Urinary bladder (tissue), 4 donors: ENCODE data around the gene NAT16. TPM values are rescaled to one million over a fixed set of nuclear protein-coding genes. Genes with fewer than 3 reads are reported as not detected.
"Not testable (repeated sequence)": the region's sequence is repeated elsewhere in the genome, so short reads cannot be mapped to it uniquely, and the experiment has no call there.

ENCODE experiments used
- DNase-seq: peaks from one replicate; pipeline ENCODE4 v3.0.0-alpha.2; 2015; ENCODE audit errors: extremely low spot score
- H3K27ac ChIP-seq: one replicate; pipeline ENCODE4 v1.5.1; 2013; ENCODE audit warnings: low read depth, mild to moderate bottlenecking, moderate library complexity
- H3K36me3 ChIP-seq: one replicate; pipeline ENCODE4 v1.6.1; 2013; ENCODE audit warnings: mild to moderate bottlenecking, moderate library complexity; ENCODE audit not compliant: insufficient read depth
- H3K4me1 ChIP-seq: one replicate; pipeline ENCODE4 v1.6.1; 2013; ENCODE audit warnings: mild to moderate bottlenecking, moderate library complexity; ENCODE audit not compliant: insufficient read depth
- H3K4me3 ChIP-seq: one replicate; pipeline ENCODE4 v1.5.1; 2013; ENCODE audit warnings: low read depth, low read length
- WGBS: extraction: QIAGEN DNeasy Blood & Tissue Kit; methylation state at CpG from one replicate; pipeline ENCODE4 v1.1.7; 2013; 5-methylcytosine and 5-hydroxymethylcytosine counted together
- polyA plus RNA-seq: library from polyadenylated mRNA; stranded (reverse); fragments of 200-250 nt; gene quantifications from one replicate; pipeline ENCODE4 v1.2.3, GENCODE V29; 2013
- total RNA-seq: library from RNA; depleted of rRNA; stranded (reverse); fragments of >200 nt; gene quantifications from one replicate; pipeline ENCODE4 v1.2.3, GENCODE V29; 2014
- donor health status: healthy with polysubstance abuse.
- donor health status: healthy.

NAT16 gene
- total and polyA plus RNA-seq, 2 donors, result not detected

GRCh38 chr7:101210143-101210542, 30.1 kb upstream of the NAT16 start:
- 93% methylated on average over 19 of the region's 19 CpGs for WGBS
- DNase-seq, result no peak
- H3K4me1 ChIP-seq, result no peaks in the 10 kb centered on the region
- H3K27ac ChIP-seq, result no peak overlapping the region
- H3K4me3 ChIP-seq, result no peak overlapping the region
- H3K36me3 ChIP-seq, result no peaks in the 10 kb centered on the region

GRCh38 chr7:101208794-101209193, 28.7 kb upstream of the NAT16 start:
- no peak for DNase-seq
- 89% methylated on average over 14 of the region's 14 CpGs for WGBS
- Histone ChIP-seq H3K4me1 (no peaks in the 10 kb centered on the region), H3K27ac (no peak overlapping the region), H3K36me3 (no peaks in the 10 kb centered on the region), H3K4me3 (no peak overlapping the region)

- no peaks in the 10 kb centered on the region for H3K36me3 ChIP-seq
- no peak overlapping the region for H3K4me3 ChIP-seq
- no peak overlapping the region for H3K27ac ChIP-seq
- WGBS, result 94% methylated on average over 17 of the region's 17 CpGs
- no peaks in the 10 kb centered on the region for H3K4me1 ChIP-seq
- no peak for DNase-seq
These were observed 27.4 kb upstream of the NAT16 start for GRCh38 chr7:101207459-101207858.

GRCh38 chr7:101206665-101207042, 26.6 kb upstream of the NAT16 start:
- 89% methylated on average over 19 of the region's 19 CpGs for WGBS
- no peaks in the 10 kb centered on the region for H3K36me3 ChIP-seq

GRCh38 chr7:101205901-101206664, 26.0 kb upstream of the NAT16 start:
- peaks cover 2% of the 10 kb centered on the region for H3K4me1 ChIP-seq
- no peaks in the 10 kb centered on the region for H3K36me3 ChIP-seq
- no peak for DNase-seq
- H3K4me3 ChIP-seq, result no peak overlapping the region
- no peak overlapping the region for H3K27ac ChIP-seq
- 84% methylated on average over 32 of the region's 32 CpGs for WGBS

More at GRCh38 chr7:101206665-101207042, 26.6 kb upstream of the NAT16 start:
- H3K4me1 ChIP-seq, result peaks cover 2% of the 10 kb centered on the region
- DNase-seq, result no peak
- H3K27ac ChIP-seq, result no peak overlapping the region
- no peak overlapping the region for H3K4me3 ChIP-seq

- H3K4me1 ChIP-seq, H3K27ac ChIP-seq, H3K4me3 ChIP-seq, DNase-seq, H3K36me3 ChIP-seq: not testable (repeated sequence)
- 65% methylated on average over 22 of the region's 22 CpGs for WGBS
These were observed 23.9 kb upstream of the NAT16 start for GRCh38 chr7:101203740-101204738.

GRCh38 chr7:101202603-101202918, 22.5 kb upstream of the NAT16 start:
- H3K4me1 ChIP-seq, result peaks cover 2% of the 10 kb centered on the region
- no peak overlapping the region for H3K27ac ChIP-seq
- H3K36me3 ChIP-seq, result no peaks in the 10 kb centered on the region
- 82% methylated on average over 5 of the region's 5 CpGs for WGBS
- DNase-seq, result no peak
- H3K4me3 ChIP-seq, result no peak overlapping the region

GRCh38 chr7:101201695-101202602, 21.9 kb upstream of the NAT16 start:
- Histone ChIP-seq H3K36me3 (no peaks in the 10 kb centered on the region), H3K4me3 (no peak overlapping the region), H3K27ac (no peak overlapping the region), H3K4me1 (peaks cover 2% of the 10 kb centered on the region)
- DNase-seq, result no peak
- WGBS, result 8% methylated on average over 75 of the region's 75 CpGs

- Histone ChIP-seq H3K4me3 (no peak within 1 kb of the TSS), H3K27ac (no peak within 1 kb of the TSS), H3K36me3 (no peaks in the 10 kb centered on the region), H3K4me1 (peaks cover 2% of the 10 kb centered on the region)
- 31% methylated on average over 21 of the region's 21 CpGs for WGBS
- no peak for DNase-seq
These were observed 20.9 kb upstream of the NAT16 start, which contains the start of gene MOGAT3 for GRCh38 chr7:101200862-101201599. TSS of gene MOGAT3 (minus strand) at chr7:101201036. CDS start at chr7:101200854, 182 bp downstream.

GRCh38 chr7:101200504-101200861, 20.4 kb upstream of the NAT16 start:
- H3K4me3 ChIP-seq, result no peak overlapping the region
- H3K4me1 ChIP-seq, result peaks cover 2% of the 10 kb centered on the region
- no peak for DNase-seq
- H3K27ac ChIP-seq, result no peak overlapping the region
- WGBS, result 64% methylated on average over 2 of the region's 2 CpGs
- no peaks in the 10 kb centered on the region for H3K36me3 ChIP-seq

- not testable (repeated sequence) for H3K27ac ChIP-seq, H3K4me1 ChIP-seq
- WGBS, result 92% methylated on average over 10 of the region's 10 CpGs
These were observed 19.4 kb upstream of the NAT16 start for GRCh38 chr7:101199522-101199921.

GRCh38 chr7:101198476-101198875, 18.4 kb upstream of the NAT16 start:
- Histone ChIP-seq H3K4me1 (peaks cover 2% of the 10 kb centered on the region), H3K36me3 (no peaks in the 10 kb centered on the region), H3K4me3 (no peak overlapping the region), H3K27ac (no peak overlapping the region)
- 64% methylated on average over 14 of the region's 14 CpGs for WGBS
- DNase-seq, result no peak

More at GRCh38 chr7:101199522-101199921, 19.4 kb upstream of the NAT16 start:
- not testable (repeated sequence) for H3K36me3 ChIP-seq, DNase-seq, H3K4me3 ChIP-seq
